ENCODE results near the gene COG3. TPM values are rescaled to one million over a fixed set of nuclear protein-coding genes. Genes with fewer than 3 reads are reported as not detected.

Gene COG3
- total and polyA plus RNA-seq, 10 of the 15 experiments (the other 5 are each of a cell fraction or from before 2014, with no cell fraction given) = 6.1 to 35.1 (median 22.6) TPM

DNA sequence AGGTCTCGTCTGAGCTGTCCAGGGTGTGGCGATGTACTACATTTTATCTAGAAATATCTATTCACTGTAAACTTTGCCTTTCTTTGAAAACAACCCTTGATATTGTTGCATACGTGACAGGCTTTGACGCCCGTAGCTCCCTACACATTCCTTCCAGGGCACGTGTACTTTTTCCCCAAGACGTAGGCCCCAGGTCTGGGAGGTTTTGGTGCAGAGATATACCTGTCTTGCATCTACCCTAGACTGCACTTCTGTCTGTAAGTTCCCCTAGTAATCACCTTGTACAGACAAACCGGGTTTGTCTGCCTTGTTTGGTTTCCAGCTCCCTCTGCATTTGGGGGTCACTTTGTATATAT is 81.6 kb downstream of the COG3 start:
- POLR2A ChIA-PET = no interaction called here
- H2AFZ ChIP-seq (ENCODE audit: control insufficient read depth, low read depth, low read length) = no peak overlapping the region
- no peaks in the 10 kb centered on the region for H3K79me2 ChIP-seq (ENCODE audit: control insufficient read depth, insufficient read depth, low read length)
- ATAC-seq = no peak
- BruUV-seq (replicated peaks) = no TSS peak
- 41% methylated on average over 8 of the region's 8 CpGs for WGBS (ENCODE audit: insufficient coverage, insufficient replicate concordance, low lambda C conversion rate, missing lambda C conversion rate)
- DNase-seq (ENCODE audit: low read depth, low spot score) = no peak
- H3K4me2 ChIP-seq (ENCODE audit: control insufficient read depth, insufficient read depth) = no peak overlapping the region
- SMC1A ChIA-PET (ENCODE audit: uncharacterized antibody, unreplicated experiment) = no interaction called here
- CTCF ChIA-PET = interaction anchor here (0.6 kb wide), 1 partner anchor 685 kb away, joined by 3 read pairs; no protein-coding TSS in a partner anchor
- no peak overlapping the region for H3K27ac ChIP-seq (ENCODE audit: control insufficient read depth, insufficient read depth)
- RAD21 ChIA-PET (ENCODE audit: unreplicated experiment) = no interaction called here
- H3K9me3 ChIP-seq (replicated peaks; ENCODE audit: control insufficient read depth, insufficient read depth, low read length) = no peaks in the 10 kb centered on the region
- no peaks in the 10 kb centered on the region for H3K27me3 ChIP-seq (replicated peaks in 1 of 2; ENCODE audit: control insufficient read depth in 2 of 2, insufficient read depth in 2 of 2, low read length in 1 of 2)
- no peak for FAIRE-seq
- H3K36me3 ChIP-seq (ENCODE audit: control insufficient read depth in 2 of 2, insufficient read depth in 2 of 2, low read length in 1 of 2) = no peaks in the 10 kb centered on the region
- no peak for TF ChIP-seq ASH2L (IDR thresholded peaks at IDR 0.05; ENCODE audit: borderline replicate concordance, low read depth)
- no peak for TF ChIP-seq CBX3 (IDR thresholded peaks at IDR 0.05; ENCODE audit: borderline replicate concordance, low read depth)
- no peak for TF ChIP-seq SREBF2 (IDR thresholded peaks at IDR 0.05; ENCODE audit: low read length)
- no peak for TF ChIP-seq POLR2AphosphoS5 (IDR thresholded peaks at IDR 0.05; ENCODE audit: low read length)
- no peak for TF ChIP-seq SREBF1 (IDR thresholded peaks at IDR 0.05; ENCODE audit: low read length)
- TF ChIP-seq KDM1A (IDR thresholded peaks at IDR 0.05; ENCODE audit: borderline replicate concordance) = no peak
- no peak for TF ChIP-seq NR2C2 (IDR thresholded peaks at IDR 0.05; ENCODE audit: borderline replicate concordance, control insufficient read depth, insufficient read length, low read depth)
- TF ChIP-seq, protein P1, sequence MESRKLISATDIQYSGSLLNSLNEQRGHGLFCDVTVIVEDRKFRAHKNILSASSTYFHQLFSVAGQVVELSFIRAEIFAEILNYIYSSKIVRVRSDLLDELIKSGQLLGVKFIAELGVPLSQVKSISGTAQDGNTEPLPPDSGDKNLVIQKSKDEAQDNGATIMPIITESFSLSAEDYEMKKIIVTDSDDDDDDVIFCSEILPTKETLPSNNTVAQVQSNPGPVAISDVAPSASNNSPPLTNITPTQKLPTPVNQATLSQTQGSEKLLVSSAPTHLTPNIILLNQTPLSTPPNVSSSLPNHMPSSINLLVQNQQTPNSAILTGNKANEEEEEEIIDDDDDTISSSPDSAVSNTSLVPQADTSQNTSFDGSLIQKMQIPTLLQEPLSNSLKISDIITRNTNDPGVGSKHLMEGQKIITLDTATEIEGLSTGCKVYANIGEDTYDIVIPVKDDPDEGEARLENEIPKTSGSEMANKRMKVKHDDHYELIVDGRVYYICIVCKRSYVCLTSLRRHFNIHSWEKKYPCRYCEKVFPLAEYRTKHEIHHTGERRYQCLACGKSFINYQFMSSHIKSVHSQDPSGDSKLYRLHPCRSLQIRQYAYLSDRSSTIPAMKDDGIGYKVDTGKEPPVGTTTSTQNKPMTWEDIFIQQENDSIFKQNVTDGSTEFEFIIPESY (IDR thresholded peaks at IDR 0.05) = no peak
- no peak overlapping the region for H3K4me3 ChIP-seq
- in situ Hi-C loops (cut with MboI) (loop anchor here (10.0 kb wide), 1 partner anchor 178 kb away; no protein-coding TSS in a partner anchor), intact Hi-C loops (cut with micrococcal nuclease; ENCODE audit: unreplicated experiment) (no loop called here)
- H3K9ac ChIP-seq (ENCODE audit: control insufficient read depth, insufficient read depth, low read length) = no peak overlapping the region
- H4K20me1 ChIP-seq (ENCODE audit: control insufficient read depth, insufficient read depth) = no peaks in the 10 kb centered on the region
- H3K4me1 ChIP-seq (ENCODE audit: control insufficient read depth, insufficient read depth, low read length) = no peaks in the 10 kb centered on the region
